ENCODE data around the gene FGFBP3. TPM values are rescaled to one million over a fixed set of nuclear protein-coding genes. Genes with fewer than 3 reads are reported as not detected.

FGFBP3 gene
- polyA plus RNA-seq, 3 donors = 0.30 to 0.45 (median 0.32) TPM

GRCh38 chr10:91919651-91920050 is 10.4 kb upstream of the FGFBP3 start:
- Mint-ChIP-seq H3K4me1 (peaks cover 11% of the 10 kb centered on the region), H3K27me3 (ENCODE audit: low read depth in 3 of 3) (peaks cover 8 to 19% (median 11%) of the 10 kb centered on the region in 3 donors), H3K36me3 (no peaks in the 10 kb centered on the region), H3K27ac (no peak overlapping the region), H3K9me3 (peaks cover 2 to 13% (median 7%) of the 10 kb centered on the region in 7 donors), H3K4me3 (no peak overlapping the region)
- no peaks in the 10 kb centered on the region for H4K20me1 ChIP-seq (ENCODE audit: insufficient read depth, low read length)
- H3K36me3 ChIP-seq (replicated peaks in 1 of 2; ENCODE audit: control insufficient read depth in 1 of 2, insufficient read depth in 2 of 2, low read length in 2 of 2) = no peaks in the 10 kb centered on the region
- H3K4me3 ChIP-seq (replicated peaks in 1 of 3; ENCODE audit: low read depth in 2 of 3, low read length in 3 of 3) = no peak overlapping the region
- TF ChIP-seq CTCF (IDR thresholded peaks at IDR 0.05) = no peak
- peaks cover 8 to 12% of the 10 kb centered on the region in 2 donors for H3K4me1 ChIP-seq (ENCODE audit: control insufficient read depth in 1 of 2, insufficient read depth in 2 of 2, low read length in 2 of 2)
- no peak overlapping the region for H3K9ac ChIP-seq (ENCODE audit: insufficient read depth, low read length, poor library complexity, severe bottlenecking)
- H3K27me3 ChIP-seq (ENCODE audit: control insufficient read depth in 2 of 2, insufficient read depth in 2 of 2, low read length in 2 of 2) = peaks cover 0 to 6% of the 10 kb centered on the region in 2 donors
- no CpG with 5 or more reads among the region's 1 CpG for WGBS (ENCODE audit: insufficient coverage)
- peaks cover 0 to 8% of the 10 kb centered on the region in 2 donors for H3K9me3 ChIP-seq (replicated peaks in 1 of 2; ENCODE audit: control insufficient read depth in 1 of 2, insufficient read depth in 1 of 2, low read length in 2 of 2)
- no peak overlapping the region for H2AFZ ChIP-seq (ENCODE audit: insufficient read depth, low read depth, low read length, poor library complexity, severe bottlenecking)
- DNase-seq = no peak
- peaks cover 11% of the 10 kb centered on the region for H3K79me2 ChIP-seq (ENCODE audit: insufficient read depth, low read length)
- no peak overlapping the region for H3K27ac ChIP-seq (ENCODE audit: low read depth in 1 of 2, low read length in 2 of 2)
- H3K4me2 ChIP-seq (replicated peaks; ENCODE audit: extremely low read depth, low read length, poor library complexity, severe bottlenecking) = no peak overlapping the region
- intact Hi-C loops (cut with micrococcal nuclease) = loop anchor here in 1 of 2 donors (5.0 to 10.0 kb wide), 2 partner anchors 65 to 122 kb away; partner anchors contain the start of gene TNKS2

DNA sequence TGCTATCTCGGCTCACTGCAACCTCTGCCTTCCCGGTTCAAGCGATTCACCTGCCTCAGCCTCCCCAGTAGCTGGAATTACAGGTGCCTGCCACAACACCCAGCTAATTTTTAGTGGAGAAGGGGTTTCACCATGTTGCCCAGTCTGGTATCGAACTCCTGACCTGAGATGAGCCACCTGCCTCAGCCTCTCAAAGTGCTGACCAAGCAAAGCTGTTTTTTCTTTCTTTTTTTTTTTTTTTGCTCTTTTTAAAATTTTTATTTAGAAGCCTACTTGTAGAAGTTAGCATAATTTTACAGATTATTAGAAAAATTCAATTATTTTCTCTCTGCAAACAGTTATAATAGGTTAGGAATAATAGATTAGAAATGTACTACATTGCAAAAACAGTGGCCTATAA is 1.2 kb upstream of the FGFBP3 start:
- Histone ChIP-seq H3K36me3 (replicated peaks in 1 of 2; ENCODE audit: control insufficient read depth in 1 of 2, insufficient read depth in 2 of 2, low read length in 2 of 2) (no peaks in the 10 kb centered on the region), H3K4me3 (replicated peaks in 1 of 3; ENCODE audit: low read depth in 2 of 3, low read length in 3 of 3) (no peak overlapping the region), H4K20me1 (ENCODE audit: insufficient read depth, low read length) (no peaks in the 10 kb centered on the region), H3K4me2 (replicated peaks; ENCODE audit: extremely low read depth, low read length, poor library complexity, severe bottlenecking) (no peak overlapping the region), H3K79me2 (ENCODE audit: insufficient read depth, low read length) (no peaks in the 10 kb centered on the region), H3K4me1 (ENCODE audit: control insufficient read depth in 1 of 2, insufficient read depth in 2 of 2, low read length in 2 of 2) (peaks cover 10 to 25% of the 10 kb centered on the region in 2 donors), H3K9me3 (replicated peaks in 1 of 2; ENCODE audit: control insufficient read depth in 1 of 2, insufficient read depth in 1 of 2, low read length in 2 of 2) (no peaks in the 10 kb centered on the region), H2AFZ (ENCODE audit: insufficient read depth, low read depth, low read length, poor library complexity, severe bottlenecking) (no peak overlapping the region), H3K27ac (ENCODE audit: low read depth in 1 of 2, low read length in 2 of 2) (no peak overlapping the region), H3K9ac (ENCODE audit: insufficient read depth, low read length, poor library complexity, severe bottlenecking) (no peak overlapping the region), H3K27me3 (ENCODE audit: control insufficient read depth in 2 of 2, insufficient read depth in 2 of 2, low read length in 2 of 2) (peaks cover 4 to 9% of the 10 kb centered on the region in 2 donors)
- no peak overlapping the region for H3K4me3 Mint-ChIP-seq
- no peak for DNase-seq
- WGBS (ENCODE audit: insufficient coverage) = no CpG with 5 or more reads among the region's 4 CpGs
- TF ChIP-seq CTCF (IDR thresholded peaks at IDR 0.05) = no peak
- peaks cover 0 to 2% (median 0%) of the 10 kb centered on the region in 7 donors for H3K9me3 Mint-ChIP-seq
- H3K27ac Mint-ChIP-seq = no peak overlapping the region
- peaks cover 5 to 14% (median 11%) of the 10 kb centered on the region in 3 donors for H3K27me3 Mint-ChIP-seq (ENCODE audit: low read depth in 3 of 3)
- peaks cover 21% of the 10 kb centered on the region for H3K4me1 Mint-ChIP-seq
- peaks cover 3 to 4% of the 10 kb centered on the region in 2 donors for H3K36me3 Mint-ChIP-seq
- intact Hi-C loops (cut with micrococcal nuclease) = loop anchor here in 1 of 2 donors (10.0 kb wide), 1 partner anchor 56 kb away; no protein-coding TSS in a partner anchor

Measured in CD14-positive monocyte (primary cell).